Liver (tissue), 9 donors: Measurements from ENCODE around the gene SCARF1. TPM values are rescaled to one million over a fixed set of nuclear protein-coding genes. Genes with fewer than 3 reads are reported as not detected.
A peak's percentile ranks its signal among the peaks of the same experiment; 100 is the strongest.

ENCODE experiments used
- DNase-seq: peaks from one replicate; pipeline ENCODE4 v3.0.0-alpha.2; 2017; ENCODE audit warnings: low spot score
- H3K27ac ChIP-seq, 2 donors: one replicate each; pipeline ENCODE4 v1.7.0; 2013; ENCODE audit warnings: inconsistent platforms in 2 of 2, low read length in 2 of 2, control low read depth in 1 of 2, low read depth in 1 of 2, mild to moderate bottlenecking in 1 of 2
- H3K27me3 ChIP-seq, 4 donors: one replicate each; pipeline versions ENCODE4 v1.6.1 to v1.7.0; 2013; ENCODE audit warnings: low read length in 3 of 4, inconsistent platforms in 1 of 4, mild to moderate bottlenecking in 1 of 4, moderate library complexity in 1 of 4; ENCODE audit not compliant: control insufficient read depth in 4 of 4, insufficient read depth in 4 of 4
- H3K36me3 ChIP-seq, 4 donors: one replicate each; pipeline versions ENCODE4 v1.6.1 to v1.7.0; 2013; ENCODE audit warnings: low read length in 3 of 4, mild to moderate bottlenecking in 3 of 4, low read depth in 1 of 4, moderate library complexity in 1 of 4; ENCODE audit not compliant: control insufficient read depth in 4 of 4, insufficient read depth in 3 of 4
- H3K4me1 ChIP-seq, 4 donors: one replicate each; pipeline versions ENCODE4 v1.6.1 to v1.7.0; 2013; ENCODE audit warnings: low read length in 3 of 4, mild to moderate bottlenecking in 3 of 4, moderate library complexity in 1 of 4; ENCODE audit not compliant: control insufficient read depth in 4 of 4, insufficient read depth in 4 of 4
- H3K4me3 ChIP-seq, 3 donors: one replicate each; pipeline versions ENCODE4 v1.6.1 to v1.7.0; 2013; ENCODE audit warnings: low read length in 3 of 3, control low read depth in 1 of 3, low read depth in 1 of 3, mild to moderate bottlenecking in 1 of 3
- H3K9ac ChIP-seq, 2 donors: one replicate each; pipeline ENCODE4 v1.7.0; 2013; ENCODE audit warnings: low read length in 2 of 2, mild to moderate bottlenecking in 2 of 2, moderate library complexity in 2 of 2, control low read depth in 1 of 2, low read depth in 1 of 2
- H3K9me3 ChIP-seq, 4 donors: one replicate each; pipeline versions ENCODE4 v1.6.1 to v1.7.0; 2013; ENCODE audit warnings: low read length in 3 of 4; ENCODE audit not compliant: control insufficient read depth in 4 of 4
- ATF3 ChIP-seq: IDR thresholded peaks from 2 replicates; pipeline ENCODE4 v1.6.1; 2016; ENCODE audit warnings: antibody characterized with exemption
- CTCF ChIP-seq: fragments of 150-350 bp; IDR thresholded peaks from 2 replicates; pipeline ENCODE4 v1.5.1; 2017; ENCODE audit warnings: improper control_type of control experiment, low read depth, low read length; ENCODE audit not compliant: missing input control
- EGR1 ChIP-seq, 2 donors: IDR thresholded peaks; 2 replicates each; pipeline ENCODE4 v1.6.1; 2016 to 2018; ENCODE audit warnings: antibody characterized with exemption in 2 of 2, low read depth in 2 of 2
- FOXA1 ChIP-seq: IDR thresholded peaks from 2 replicates; pipeline ENCODE4 v1.6.1; 2016; ENCODE audit warnings: antibody characterized with exemption
- FOXA2 ChIP-seq: IDR thresholded peaks from 2 replicates; pipeline ENCODE4 v1.6.1; 2016; ENCODE audit warnings: antibody characterized with exemption
- GABPA ChIP-seq, 2 donors: IDR thresholded peaks in 1 of 2; conservative IDR thresholded peaks in 1 of 2; 2 replicates each; pipeline ENCODE4 v1.6.1; 2016; ENCODE audit warnings: antibody characterized with exemption in 2 of 2, mild to moderate bottlenecking in 1 of 2, moderate library complexity in 1 of 2
- HNF4A ChIP-seq, 2 donors: conservative IDR thresholded peaks; 2 replicates each; pipeline ENCODE4 v1.6.1; 2016; ENCODE audit warnings: antibody characterized with exemption in 2 of 2, mild to moderate bottlenecking in 2 of 2
- HNF4G ChIP-seq: IDR thresholded peaks from 2 replicates; pipeline ENCODE4 v1.6.1; 2016; ENCODE audit warnings: antibody characterized with exemption
- NR2F2 ChIP-seq: IDR thresholded peaks from 2 replicates; pipeline ENCODE4 v1.6.1; 2016; ENCODE audit warnings: antibody characterized with exemption
- RAD21 ChIP-seq, 2 donors: IDR thresholded peaks; 2 replicates each; pipeline ENCODE4 v1.6.1; 2016; ENCODE audit warnings: antibody characterized with exemption in 2 of 2, mild to moderate bottlenecking in 2 of 2
- REST ChIP-seq: IDR thresholded peaks from 2 replicates; pipeline ENCODE4 v1.6.1; 2016; ENCODE audit warnings: antibody characterized with exemption, mild to moderate bottlenecking
- RXRA ChIP-seq, 2 donors: IDR thresholded peaks; 2 replicates each; pipeline ENCODE4 v1.6.1; 2017 to 2018; ENCODE audit warnings: antibody characterized with exemption in 2 of 2, mild to moderate bottlenecking in 1 of 2
- SP1 ChIP-seq: IDR thresholded peaks from 2 replicates; pipeline ENCODE4 v1.6.1; 2018; ENCODE audit warnings: antibody characterized with exemption, mild to moderate bottlenecking
- TAF1 ChIP-seq: conservative IDR thresholded peaks from 2 replicates; pipeline ENCODE4 v1.6.1; 2016; ENCODE audit warnings: antibody characterized with exemption, mild to moderate bottlenecking
- YY1 ChIP-seq: IDR thresholded peaks from 2 replicates; pipeline ENCODE4 v1.6.1; 2016; ENCODE audit warnings: antibody characterized with exemption, mild to moderate bottlenecking
- ZBTB33 ChIP-seq: IDR thresholded peaks from 2 replicates; pipeline ENCODE4 v1.6.1; 2016; ENCODE audit warnings: antibody characterized with exemption
- WGBS: extraction: QIAGEN DNeasy Blood & Tissue Kit; methylation state at CpG from one replicate; pipeline ENCODE4 v1.1.7; 2013; 5-methylcytosine and 5-hydroxymethylcytosine counted together
- polyA plus RNA-seq, 2 donors: library from polyadenylated mRNA; stranded (reverse) in 1 of 2; unstranded in 1 of 2; fragments of 200-250 nt in 1 of 2; fragments of >200 nt in 1 of 2; fragmentation: Nextera tagmentation in 1 of 2; extraction: Ambion mirVana in 1 of 2; gene quantifications; one replicate each; pipeline versions ENCODE4 v1.2.1 to v1.2.3, GENCODE V29; 2013 to 2015
- total RNA-seq, 2 donors: library from RNA; depleted of rRNA; stranded (reverse); fragments of >200 nt; gene quantifications; one replicate each; pipeline ENCODE4 v1.2.3, GENCODE V29; 2014
- donor health status: healthy.
- donor health status: healthy.
- donor health status: healthy.
- donor health status: healthy.
- donor health status: healthy.

Gene SCARF1
- total and polyA plus RNA-seq, 4 donors: 1.3 to 11.9 (median 8.4) TPM

- H3K36me3 ChIP-seq: peaks cover 0 to 3% (median 0%) of the 10 kb centered on the region in 4 donors
- H3K27me3 ChIP-seq: no peaks in the 10 kb centered on the region
- peak; percentile 33 for DNase-seq
- H3K9ac ChIP-seq: no peak overlapping the region
- H3K4me3 ChIP-seq: no peak overlapping the region
- no peaks in the 10 kb centered on the region for H3K9me3 ChIP-seq
- no peak for TF ChIP-seq SP1
- TF ChIP-seq EGR1 (IDR thresholded peaks at IDR 0.05; ENCODE audit: low read depth in 2 of 2): no peak
- no peak for TF ChIP-seq ZBTB33
- TF ChIP-seq TAF1: no peak
- TF ChIP-seq ATF3: no peak
- no peak for TF ChIP-seq REST
- TF ChIP-seq YY1: no peak
- TF ChIP-seq GABPA (IDR thresholded peaks at IDR 0.05 in 1 of 2, conservative IDR thresholded peaks at IDR 0.05 in 1 of 2): no peak
- TF ChIP-seq RXRA (IDR thresholded peaks at IDR 0.05): no peak
- TF ChIP-seq CTCF: no peak
- no peak for TF ChIP-seq RAD21 (IDR thresholded peaks at IDR 0.05)
- no peak for TF ChIP-seq HNF4G
- no peak for TF ChIP-seq FOXA1
- no peak for TF ChIP-seq NR2F2
- no peak for TF ChIP-seq HNF4A (conservative IDR thresholded peaks at IDR 0.05)
- H3K27ac ChIP-seq: no peak overlapping the region
- H3K4me1 ChIP-seq: peaks cover 0 to 4% (median 2%) of the 10 kb centered on the region in 4 donors
- 91% methylated on average over 13 of the region's 13 CpGs for WGBS
Measured at GRCh38 chr17:1620486-1620885, 25.0 kb downstream of the SCARF1 start.

- no peak for TF ChIP-seq FOXA2
- no peak for TF ChIP-seq NR2F2
- no peaks in the 10 kb centered on the region for H3K27me3 ChIP-seq
- peak; percentile 32 for DNase-seq
- no peak overlapping the region for H3K27ac ChIP-seq
- peaks cover 0 to 4% (median 1%) of the 10 kb centered on the region in 4 donors for H3K4me1 ChIP-seq
- peaks cover 0 to 3% (median 0%) of the 10 kb centered on the region in 4 donors for H3K36me3 ChIP-seq
- 71% methylated on average over 20 of the region's 20 CpGs for WGBS
- no peak overlapping the region for H3K9ac ChIP-seq
- H3K4me3 ChIP-seq: no peak overlapping the region
- H3K9me3 ChIP-seq: no peaks in the 10 kb centered on the region
Measured at GRCh38 chr17:1617620-1618174, 27.8 kb downstream of the SCARF1 start.
